Neural cell (in vitro differentiated cells): ENCODE data around the gene MRPS33. TPM values are rescaled to one million over a fixed set of nuclear protein-coding genes. Genes with fewer than 3 reads are reported as not detected.

Experiments used
- H2AFZ ChIP-seq: fragments of 200-600, 300-800 bp; sonication (generic), shearing (Covaris generic); 2 replicates; pipeline ENCODE4 v1.6.0; 2014; ENCODE audit warnings: low read depth, mild to moderate bottlenecking, antibody characterized with exemption, low read length, moderate library complexity
- H3F3A ChIP-seq: fragments of 200-600 bp; shearing (Covaris generic); 2 replicates; pipeline ENCODE4 v1.6.1; 2016; ENCODE audit warnings: mild to moderate bottlenecking, moderate library complexity, mixed read lengths, antibody characterized with exemption, low read length; ENCODE audit not compliant: insufficient read depth, poor library complexity, severe bottlenecking
- H3K27ac ChIP-seq: fragments of 200-600, 300-800 bp; sonication (generic), shearing (Covaris generic); 2 replicates; pipeline ENCODE4 v1.5.1; 2014; ENCODE audit warnings: mild to moderate bottlenecking, low read length, moderate library complexity
- H3K27me3 ChIP-seq: fragments of 300-800, 200-600 bp; sonication (generic), shearing (Covaris generic); 2 replicates; pipeline ENCODE4 v1.6.0; 2014; ENCODE audit warnings: mild to moderate bottlenecking, low read depth, low read length, moderate library complexity; ENCODE audit not compliant: insufficient read depth
- H3K36me3 ChIP-seq: fragments of 300-800, 200-600 bp; sonication (generic), shearing (Covaris generic); 2 replicates; pipeline ENCODE4 v1.5.1; 2014; ENCODE audit warnings: mild to moderate bottlenecking, antibody characterized with exemption, low read length, moderate library complexity; ENCODE audit not compliant: insufficient read depth
- H3K4me2 ChIP-seq: fragments of 300-800, 200-600 bp; sonication (generic), shearing (Covaris generic); 2 replicates; pipeline ENCODE4 v1.6.0; 2014; ENCODE audit warnings: mild to moderate bottlenecking, low read length
- H3K4me3 ChIP-seq: fragments of 300-800, 200-600 bp; sonication (generic), shearing (Covaris generic); 2 replicates; pipeline ENCODE4 v1.5.1; 2014; ENCODE audit warnings: mild to moderate bottlenecking, low read length, moderate library complexity
- H3K79me2 ChIP-seq: fragments of 200-600 bp; shearing (Covaris generic); replicated peaks from 2 replicates; pipeline ENCODE4 v1.6.0; 2014; ENCODE audit warnings: mild to moderate bottlenecking, low read length, moderate library complexity; ENCODE audit not compliant: insufficient read depth
- H3K9ac ChIP-seq: fragments of 300-800, 200-600 bp; sonication (generic), shearing (Covaris generic); 2 replicates; pipeline ENCODE4 v1.6.1; 2016; ENCODE audit warnings: mild to moderate bottlenecking, low read length, mixed read lengths
- H3K9me2 ChIP-seq: fragments of 200-600 bp; shearing (Covaris generic); 2 replicates; pipeline ENCODE4 v1.6.1; 2016; ENCODE audit warnings: mild to moderate bottlenecking, low read length, mixed read lengths; ENCODE audit not compliant: insufficient read depth
- H3K9me3 ChIP-seq: fragments of 200-600, 300-800 bp; sonication (generic), shearing (Covaris generic); 2 replicates; pipeline ENCODE4 v1.6.1; 2016; ENCODE audit warnings: mild to moderate bottlenecking, mixed run types, low read length, moderate library complexity, mixed read lengths
- H4K20me1 ChIP-seq: fragments of 200-600 bp; shearing (Covaris generic); 2 replicates; pipeline ENCODE4 v1.6.1; 2016; ENCODE audit warnings: mild to moderate bottlenecking, mixed run types; ENCODE audit not compliant: insufficient read depth
- CTCF ChIP-seq: fragments of 450-650 bp; IDR thresholded peaks from 2 replicates; pipeline ENCODE4 v1.5.1; 2014; ENCODE audit warnings: antibody characterized with exemption, mild to moderate bottlenecking, moderate library complexity; ENCODE audit not compliant: poor library complexity, severe bottlenecking
- EP300 ChIP-seq: fragments of 450-650 bp; conservative IDR thresholded peaks from 2 replicates; pipeline ENCODE4 v1.6.1; 2014; ENCODE audit warnings: antibody characterized with exemption, mild to moderate bottlenecking, moderate library complexity; ENCODE audit not compliant: poor library complexity, severe bottlenecking
- EZH2 ChIP-seq: fragments of 200-600, 300-800 bp; shearing (Covaris generic), sonication (generic); IDR thresholded peaks from 2 replicates; pipeline ENCODE4 v1.6.1; 2014; ENCODE audit warnings: antibody characterized with exemption, low read length, borderline replicate concordance, mild to moderate bottlenecking; ENCODE audit not compliant: insufficient read depth, poor library complexity, severe bottlenecking
- MXI1 ChIP-seq: fragments of 450-650 bp; conservative IDR thresholded peaks from 2 replicates; pipeline ENCODE4 v1.6.1; 2014; ENCODE audit warnings: antibody characterized with exemption, mild to moderate bottlenecking; ENCODE audit not compliant: poor library complexity, severe bottlenecking
- POLR2AphosphoS5 ChIP-seq: IDR thresholded peaks from 2 replicates; pipeline ENCODE4 v1.6.1; 2012
- RAD21 ChIP-seq: fragments of 450-650 bp; conservative IDR thresholded peaks from 2 replicates; pipeline ENCODE4 v1.6.1; 2014; ENCODE audit warnings: antibody characterized with exemption, mild to moderate bottlenecking, moderate library complexity
- REST ChIP-seq: IDR thresholded peaks from 2 replicates; pipeline ENCODE4 v1.6.1; 2012; ENCODE audit warnings: borderline replicate concordance
- SMC3 ChIP-seq: fragments of 450-650 bp; conservative IDR thresholded peaks from 2 replicates; pipeline ENCODE4 v1.6.1; 2014; ENCODE audit warnings: antibody characterized with exemption, mild to moderate bottlenecking, moderate library complexity; ENCODE audit not compliant: poor library complexity
- TAF1 ChIP-seq: IDR thresholded peaks from 2 replicates; pipeline ENCODE4 v1.6.1; 2012; ENCODE audit warnings: low read depth
- polyA plus RNA-seq: library from polyadenylated mRNA; depleted of rRNA; stranded (reverse); fragments of >200 nt; gene quantifications from 2 replicates; pipeline ENCODE4 v1.2.3, GENCODE V29; 2014

The MRPS33 gene
- polyA plus RNA-seq, 1 donor from 2014 or later: 68.5 TPM

GRCh38 chr7:141001122-141001521 is 13.6 kb downstream of the MRPS33 start:
- H3K27ac ChIP-seq: no peak overlapping the region
- H4K20me1 ChIP-seq: no peaks in the 10 kb centered on the region
- no peaks in the 10 kb centered on the region for H3K79me2 ChIP-seq
- no peak overlapping the region for H3K9ac ChIP-seq
- TF ChIP-seq TAF1 (no peak), REST (no peak), CTCF (no peak), POLR2AphosphoS5 (no peak), SMC3 (no peak)
- H3F3A ChIP-seq: no peaks in the 10 kb centered on the region
- H3K9me2 ChIP-seq: no peaks in the 10 kb centered on the region
- H3K4me3 ChIP-seq: no peak overlapping the region
- no peak overlapping the region for H3K4me2 ChIP-seq
- no peaks in the 10 kb centered on the region for H3K27me3 ChIP-seq
- H3K36me3 ChIP-seq: no peaks in the 10 kb centered on the region
- H2AFZ ChIP-seq: no peak overlapping the region
- H3K9me3 ChIP-seq: no peaks in the 10 kb centered on the region

- Histone ChIP-seq H3K9me2 (no peaks in the 10 kb centered on the region), H3K4me2 (no peak overlapping the region), H3K27me3 (no peaks in the 10 kb centered on the region), H3F3A (no peaks in the 10 kb centered on the region), H3K36me3 (no peaks in the 10 kb centered on the region), H3K9ac (no peak overlapping the region), H2AFZ (no peak overlapping the region), H3K9me3 (no peaks in the 10 kb centered on the region), H3K4me3 (no peak overlapping the region), H4K20me1 (no peaks in the 10 kb centered on the region), H3K79me2 (no peaks in the 10 kb centered on the region), H3K27ac (no peak overlapping the region)
- no peak for TF ChIP-seq EZH2
- no peak for TF ChIP-seq TAF1
- TF ChIP-seq RAD21: no peak
- no peak for TF ChIP-seq CTCF
- no peak for TF ChIP-seq REST
- no peak for TF ChIP-seq EP300
- no peak for TF ChIP-seq MXI1
- TF ChIP-seq SMC3: no peak
- TF ChIP-seq POLR2AphosphoS5: no peak
Observed at GRCh38 chr7:140998715-140999114, 16.0 kb downstream of the MRPS33 start.
